ELF-1 (cell line): ENCODE results near the gene ALG8.
A peak's percentile ranks its signal among the peaks of the same experiment; 100 is the strongest.
"Not testable (repeated sequence)": the region's sequence is repeated elsewhere in the genome, so short reads cannot be mapped to it uniquely, and the experiment has no call there.

Experiments
- DNase-seq: peaks from one replicate; pipeline ENCODE4 v3.0.0-alpha.2; 2016; ENCODE audit warnings: low read depth, low spot score

ALG8 gene

GRCh38 chr11:78071717-78072116, 67.7 kb downstream of the ALG8 start:
- no peak for DNase-seq

GRCh38 chr11:78070621-78071020, 68.8 kb downstream of the ALG8 start:
- DNase-seq: no peak

- no peak for DNase-seq
Observed at GRCh38 chr11:78069465-78069864, 70.0 kb downstream of the ALG8 start.

GRCh38 chr11:78067704-78068103, 71.7 kb downstream of the ALG8 start:
- no peak for DNase-seq

GRCh38 chr11:78066471-78066870, 73.0 kb downstream of the ALG8 start:
- no peak for DNase-seq

GRCh38 chr11:78065203-78065602, 74.2 kb downstream of the ALG8 start:
- DNase-seq: no peak

GRCh38 chr11:78063440-78064181, 75.8 kb downstream of the ALG8 start, which contains the start of gene THRSP:
THRSP (plus strand) TSS chr11:78063861; CDS start chr11:78063882, 21 bp downstream.
- no peak for DNase-seq

- DNase-seq: no peak
Observed at GRCh38 chr11:78062671-78063070, 76.8 kb downstream of the ALG8 start.

GRCh38 chr11:78061921-78062311, 77.5 kb downstream of the ALG8 start:
- DNase-seq: no peak

GRCh38 chr11:78061088-78061920, 78.1 kb downstream of the ALG8 start:
- no peak for DNase-seq

GRCh38 chr11:78060533-78060932, 78.9 kb downstream of the ALG8 start:
- no peak for DNase-seq

GRCh38 chr11:78059749-78060328, 79.6 kb downstream of the ALG8 start:
- not testable (repeated sequence) for DNase-seq

GRCh38 chr11:78057462-78058055, 81.9 kb downstream of the ALG8 start:
- DNase-seq: no peak

GRCh38 chr11:78056093-78056492, 83.3 kb downstream of the ALG8 start:
- DNase-seq: no peak

- DNase-seq: no peak
Observed at GRCh38 chr11:78054971-78055370, 84.5 kb downstream of the ALG8 start.

- DNase-seq: peak; percentile 44
Observed at GRCh38 chr11:78050964-78051831, 88.2 kb downstream of the ALG8 start.
